GM12878 (cell line): ENCODE data around the gene GPR108. TPM values are rescaled to one million over a fixed set of nuclear protein-coding genes. Genes with fewer than 3 reads are reported as not detected.

Experiments
- ATAC-seq: fragments of 200-7000 bp; cut with Tn5 transposase; 3 replicates; pipeline ENCODE4 v1.9.1; 2020; ENCODE audit warnings: mild to moderate bottlenecking, moderate library complexity
- BruUV-seq: library from RNA; stranded (reverse); fragments of 400-500 nt; replicated peaks from 2 replicates; lab custom pipeline; 2021; lab: Mats Ljungman, UMichigan
- CTCF ChIA-PET: fragments of 300-600 bp; sonication (Branson Sonifier 250); formaldehyde crosslinking; extraction: SDS; loops from one replicate; lab custom pipeline; 2021; ENCODE audit warnings: inconsistent platforms; lab: Yijun Ruan, JAX
- POLR2A ChIA-PET: fragments of 350-600 bp; formaldehyde crosslinking; extraction: SDS; loops from one replicate; lab custom pipeline; 2021; ENCODE audit warnings: inconsistent platforms; lab: Charles Lee
- RAD21 ChIA-PET: fragments of 300-600 bp; sonication (Branson Sonifier 250); formaldehyde crosslinking; loops from one replicate; lab custom pipeline; 2023; ENCODE audit warnings: antibody characterized with exemption; ENCODE audit not compliant: unreplicated experiment; lab: Charles Lee
- SMC1A ChIA-PET: fragments of 300-600 bp; sonication (Branson Sonifier 250); formaldehyde crosslinking; loops from one replicate; lab custom pipeline; 2023; ENCODE audit not compliant: unreplicated experiment, uncharacterized antibody; lab: Charles Lee
- DNase-seq: peaks from one replicate; pipeline ENCODE4 v3.0.0-alpha.2; 2011; ENCODE audit warnings: low read depth, low spot score
- FAIRE-seq: peaks from 3 replicates; lab custom pipeline; 2011; peaks lifted over from hg19 to GRCh38; lab: Jason Lieb, UNC
- H2AFZ ChIP-seq: 2 replicates; pipeline ENCODE4 v1.6.0; 2011; ENCODE audit warnings: low read depth, low read length, control low read depth; ENCODE audit not compliant: control insufficient read depth
- H3K27ac ChIP-seq: 2 replicates; pipeline ENCODE4 v1.5.1; 2011; ENCODE audit warnings: control low read depth; ENCODE audit not compliant: control insufficient read depth, insufficient read depth
- H3K27me3 ChIP-seq, 2 experiments: replicated peaks in 1 of 2; 2 replicates each; pipeline versions ENCODE4 v1.6.0 to v1.6.1; 2011; ENCODE audit warnings: low read length in 1 of 2; ENCODE audit not compliant: control insufficient read depth in 2 of 2, insufficient read depth in 2 of 2
- H3K36me3 ChIP-seq, 2 experiments: 2 replicates each; pipeline ENCODE4 v1.5.1; 2011; ENCODE audit warnings: low read length in 1 of 2; ENCODE audit not compliant: control insufficient read depth in 2 of 2, insufficient read depth in 2 of 2
- H3K4me1 ChIP-seq: 2 replicates; pipeline ENCODE4 v1.6.1; 2011; ENCODE audit warnings: mild to moderate bottlenecking, low read length, moderate library complexity, mixed read lengths; ENCODE audit not compliant: control insufficient read depth, insufficient read depth
- H3K4me2 ChIP-seq: 2 replicates; pipeline ENCODE4 v1.6.0; 2011; ENCODE audit warnings: control low read depth; ENCODE audit not compliant: control insufficient read depth, insufficient read depth
- H3K4me3 ChIP-seq: fragments of 200-600 bp; sonication (generic); 2 replicates; pipeline ENCODE4 v1.5.1; 2016
- H3K79me2 ChIP-seq: 2 replicates; pipeline ENCODE4 v1.6.0; 2011; ENCODE audit warnings: low read length; ENCODE audit not compliant: control insufficient read depth, insufficient read depth
- H3K9ac ChIP-seq: 2 replicates; pipeline ENCODE4 v1.8.0; 2011; ENCODE audit warnings: low read length, control low read depth, mixed read lengths; ENCODE audit not compliant: control insufficient read depth, insufficient read depth
- H3K9me3 ChIP-seq: replicated peaks from 3 replicates; pipeline ENCODE4 v1.5.1; 2011; ENCODE audit warnings: mild to moderate bottlenecking, low read length; ENCODE audit not compliant: control insufficient read depth, insufficient read depth
- H4K20me1 ChIP-seq: 2 replicates; pipeline ENCODE4 v1.6.0; 2011; ENCODE audit not compliant: control insufficient read depth, insufficient read depth
- ATF7 ChIP-seq: fragments of 450-650 bp; IDR thresholded peaks from 2 replicates; pipeline ENCODE4 v1.6.1; 2016; ENCODE audit warnings: low read depth, mild to moderate bottlenecking
- BCL3 ChIP-seq: IDR thresholded peaks from 2 replicates; pipeline ENCODE4 v1.6.1; 2011; ENCODE audit warnings: borderline replicate concordance, low read depth, mild to moderate bottlenecking, moderate library complexity, low read length; ENCODE audit not compliant: insufficient read depth, poor library complexity, severe bottlenecking
- CBX3 ChIP-seq: fragments of 200-600 bp; sonication (generic); IDR thresholded peaks from 2 replicates; pipeline ENCODE4 v1.6.1; 2016; ENCODE audit warnings: low read depth, borderline replicate concordance
- CHD1 ChIP-seq: IDR thresholded peaks from 2 replicates; pipeline ENCODE4 v1.6.1; 2012; ENCODE audit warnings: low read depth, low read length, improper control_type of control experiment
- DPF2 ChIP-seq: fragments of 450-650 bp; IDR thresholded peaks from 2 replicates; pipeline ENCODE4 v1.6.1; 2017; ENCODE audit warnings: mild to moderate bottlenecking
- IRF4 ChIP-seq: IDR thresholded peaks from 2 replicates; pipeline ENCODE4 v1.6.1; 2011; ENCODE audit warnings: low read depth, low read length
- MEF2A ChIP-seq: IDR thresholded peaks from 2 replicates; pipeline ENCODE4 v1.6.1; 2011; ENCODE audit warnings: low read depth, mild to moderate bottlenecking, low read length, moderate library complexity; ENCODE audit not compliant: insufficient read depth
- PAX5 ChIP-seq: IDR thresholded peaks from 2 replicates; pipeline ENCODE4 v1.6.1; 2011; ENCODE audit warnings: low read depth, low read length, borderline replicate concordance
- RAD51 ChIP-seq: fragments of 450-650 bp; IDR thresholded peaks from 2 replicates; pipeline ENCODE4 v1.6.1; 2016; ENCODE audit warnings: moderate library complexity, mild to moderate bottlenecking, inconsistent platforms
- RBBP5 ChIP-seq: fragments of 200-600 bp; sonication (generic); conservative IDR thresholded peaks from 2 replicates; pipeline ENCODE4 v1.6.1; 2016
- REST ChIP-seq: IDR thresholded peaks from 2 replicates; pipeline ENCODE4 v1.6.1; 2012; ENCODE audit warnings: mild to moderate bottlenecking, low read depth, low read length
- SKIL ChIP-seq: fragments of 450-650 bp; IDR thresholded peaks from 2 replicates; pipeline ENCODE4 v1.6.1; 2017; ENCODE audit warnings: mild to moderate bottlenecking, low read depth, inconsistent platforms; ENCODE audit not compliant: poor library complexity, severe bottlenecking
- YBX1 ChIP-seq: fragments of 450-650 bp; IDR thresholded peaks from 2 replicates; pipeline ENCODE4 v1.6.1; 2016; ENCODE audit warnings: antibody characterized with exemption
- ZBED1 ChIP-seq: IDR thresholded peaks from 2 replicates; pipeline ENCODE4 v1.6.1; 2016; ENCODE audit warnings: borderline replicate concordance
- WGBS: methylation state at CpG from one replicate; pipeline ENCODE4 v1.1.6; 2016; ENCODE audit warnings: low lambda C conversion rate; ENCODE audit not compliant: insufficient replicate concordance, insufficient coverage; ENCODE audit errors: missing lambda C conversion rate; 5-methylcytosine and 5-hydroxymethylcytosine counted together
- in situ Hi-C: fragments of 300-500 bp; cut with MboI; formaldehyde crosslinking; loops from 9 replicates; pipeline ENCODE4 v1.14.3; 2018; ENCODE audit warnings: mixed read lengths
- intact Hi-C: fragments of 100-400 bp; cut with micrococcal nuclease; formaldehyde crosslinking; loops from one replicate; pipeline ENCODE4 v1.14.2; 2022; ENCODE audit not compliant: unreplicated experiment
- polyA plus RNA-seq, 11 experiments: library from polyadenylated mRNA; depleted of rRNA in 4 of 11; unstranded in 6 of 11; stranded (reverse) in 5 of 11; fragments of >200 nt; fragmentation: Nextera tagmentation in 4 of 11; fragmentation: Illumina TruSeq in 1 of 11; extraction: Ambion mirVana in 4 of 11; extraction: Trizol in 1 of 11; gene quantifications; 1 replicate in 1 of 11; 2 replicates in 10 of 11; pipeline versions ENCODE4 v1.2.1 to v1.2.3, GENCODE V29; 2011 to 2016; ENCODE audit warnings: inconsistent platforms in 2 of 11, missing spikeins in 2 of 11, low read depth in 1 of 11
- total RNA-seq, 4 experiments: library from RNA; depleted of rRNA in 3 of 4; stranded (reverse); fragments of >200 nt in 3 of 4; fragmentation: Illumina TruSeq in 1 of 4; extraction: Trizol in 1 of 4; gene quantifications; 2 replicates each; pipeline versions ENCODE4 v1.2.1 to v1.2.3, GENCODE V29; 2013 to 2021
- TF ChIP-seq, protein P1 (sequence below): fragments of 450-650 bp; IDR thresholded peaks from 2 replicates; pipeline ENCODE4 v1.6.1; 2017; ENCODE audit warnings: low read depth, mild to moderate bottlenecking, moderate library complexity

GPR108 gene
- total and polyA plus RNA-seq, 10 of the 15 experiments (the other 5 are each of a cell fraction or from before 2014, with no cell fraction given): 4.4 to 87.2 (median 57.1) TPM

DNA sequence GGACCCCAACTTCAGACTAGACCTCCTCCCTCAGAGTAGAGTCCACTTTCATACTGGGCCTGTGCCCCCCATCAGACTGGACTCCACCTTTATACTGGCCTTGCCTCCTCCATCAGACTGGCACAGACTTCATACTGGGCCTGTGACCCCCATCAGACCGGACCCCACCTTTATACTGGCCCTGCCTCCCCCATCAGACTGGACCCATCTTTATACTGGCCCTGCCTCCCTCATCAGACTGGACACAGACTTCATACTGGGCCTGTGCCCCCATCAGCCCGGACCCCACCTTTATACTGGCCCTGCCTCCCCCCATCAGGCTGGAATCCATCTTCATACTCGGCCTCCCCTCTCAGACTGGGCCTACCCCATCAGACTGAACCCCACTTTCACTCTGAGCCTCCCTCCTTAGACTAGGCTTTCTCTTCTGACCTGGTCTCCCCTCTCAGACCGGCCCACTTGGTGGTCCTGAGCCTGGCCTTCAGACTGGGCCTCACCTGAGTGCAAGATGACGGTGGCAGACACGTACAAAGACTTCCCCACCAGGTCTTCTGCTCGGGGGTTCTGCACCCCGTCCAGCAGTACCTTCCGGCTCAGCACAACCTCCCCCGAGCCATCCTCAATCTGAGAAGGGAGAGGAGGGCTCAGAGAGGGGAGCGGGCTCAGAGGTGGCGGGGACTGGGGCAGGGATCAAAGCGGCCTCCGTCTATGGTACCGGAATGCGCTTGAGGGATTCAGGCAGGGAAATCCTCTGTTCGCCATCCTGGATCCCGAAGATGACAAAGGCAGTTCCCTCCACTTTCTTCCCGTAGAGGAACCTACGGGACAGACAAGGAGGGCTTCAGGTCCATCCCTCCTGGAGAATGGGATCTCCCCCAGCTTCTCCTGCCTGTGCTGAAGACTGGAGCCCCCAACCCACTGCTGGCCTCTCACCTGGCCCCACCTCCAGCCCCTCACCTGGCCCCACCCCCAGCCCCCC lies 24.4 kb downstream of the GPR108 start:
- H3K9me3 ChIP-seq: no peaks in the 10 kb centered on the region
- no peaks in the 10 kb centered on the region for H4K20me1 ChIP-seq
- H3K9ac ChIP-seq: no peak overlapping the region
- no peak for ATAC-seq
- no TSS peak for BruUV-seq
- intact Hi-C loops: no loop called here
- no peak overlapping the region for H2AFZ ChIP-seq
- H3K4me2 ChIP-seq: no peak overlapping the region
- no peak overlapping the region for H3K27ac ChIP-seq
- SMC1A ChIA-PET: no interaction called here
- POLR2A ChIA-PET: interaction anchor here (0.5 kb wide), 1 partner anchor 29 kb away, joined by 5 read pairs; no protein-coding TSS in a partner anchor
- no peak overlapping the region for H3K4me3 ChIP-seq
- FAIRE-seq: no peak
- H3K27me3 ChIP-seq: no peaks in the 10 kb centered on the region; a peak in 2 of 4 replicates
- H3K79me2 ChIP-seq: no peaks in the 10 kb centered on the region
- RAD21 ChIA-PET: no interaction called here
- no peaks in the 10 kb centered on the region for H3K36me3 ChIP-seq
- CTCF ChIA-PET: no interaction called here
- H3K4me1 ChIP-seq: no peaks in the 10 kb centered on the region
- in situ Hi-C loops: no loop called here
- no peak for DNase-seq
- WGBS: 52% methylated on average over 20 of the region's 20 CpGs
- no peak for TF ChIP-seq RBBP5
- TF ChIP-seq ATF7: no peak
- no peak for TF ChIP-seq MEF2A
- no peak for TF ChIP-seq ZBED1
- TF ChIP-seq REST: no peak
- no peak for TF ChIP-seq RAD51
- no peak for TF ChIP-seq CHD1
- TF ChIP-seq, protein P1, sequence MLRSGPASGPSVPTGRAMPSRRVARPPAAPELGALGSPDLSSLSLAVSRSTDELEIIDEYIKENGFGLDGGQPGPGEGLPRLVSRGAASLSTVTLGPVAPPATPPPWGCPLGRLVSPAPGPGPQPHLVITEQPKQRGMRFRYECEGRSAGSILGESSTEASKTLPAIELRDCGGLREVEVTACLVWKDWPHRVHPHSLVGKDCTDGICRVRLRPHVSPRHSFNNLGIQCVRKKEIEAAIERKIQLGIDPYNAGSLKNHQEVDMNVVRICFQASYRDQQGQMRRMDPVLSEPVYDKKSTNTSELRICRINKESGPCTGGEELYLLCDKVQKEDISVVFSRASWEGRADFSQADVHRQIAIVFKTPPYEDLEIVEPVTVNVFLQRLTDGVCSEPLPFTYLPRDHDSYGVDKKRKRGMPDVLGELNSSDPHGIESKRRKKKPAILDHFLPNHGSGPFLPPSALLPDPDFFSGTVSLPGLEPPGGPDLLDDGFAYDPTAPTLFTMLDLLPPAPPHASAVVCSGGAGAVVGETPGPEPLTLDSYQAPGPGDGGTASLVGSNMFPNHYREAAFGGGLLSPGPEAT: no peak
- no peak for TF ChIP-seq PAX5
- TF ChIP-seq YBX1: no peak
- TF ChIP-seq CBX3: no peak
- TF ChIP-seq SKIL: no peak
- TF ChIP-seq IRF4: no peak
- no peak for TF ChIP-seq BCL3
- TF ChIP-seq DPF2: no peak
